ENCODE data around the gene STK4.
A peak's percentile ranks its signal among the peaks of the same experiment; 100 is the strongest.

Gene STK4

DNA sequence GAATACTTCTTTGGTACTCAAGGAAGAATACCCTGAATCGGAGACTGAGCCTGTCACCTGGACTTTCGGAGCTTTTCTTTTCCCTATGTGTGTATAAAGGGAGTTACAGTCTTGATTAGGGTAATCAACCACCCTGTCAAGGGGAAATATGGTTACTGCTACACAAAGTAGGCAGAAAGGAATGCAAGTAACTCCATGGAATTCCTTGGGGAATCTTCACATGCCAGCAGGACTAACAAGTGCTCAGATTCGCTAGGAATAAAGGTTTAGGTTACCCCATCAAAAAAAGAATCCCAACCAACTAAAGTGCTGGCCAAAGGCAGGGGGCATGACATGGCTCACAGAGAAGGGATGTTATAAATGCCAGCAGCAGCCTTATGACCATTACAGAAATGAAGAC, 124.2 kb downstream of the STK4 start:
- H3K4me3 ChIP-seq (ENCODE audit: low read depth, low read length) = no peak overlapping the region
- TF ChIP-seq, protein P1, sequence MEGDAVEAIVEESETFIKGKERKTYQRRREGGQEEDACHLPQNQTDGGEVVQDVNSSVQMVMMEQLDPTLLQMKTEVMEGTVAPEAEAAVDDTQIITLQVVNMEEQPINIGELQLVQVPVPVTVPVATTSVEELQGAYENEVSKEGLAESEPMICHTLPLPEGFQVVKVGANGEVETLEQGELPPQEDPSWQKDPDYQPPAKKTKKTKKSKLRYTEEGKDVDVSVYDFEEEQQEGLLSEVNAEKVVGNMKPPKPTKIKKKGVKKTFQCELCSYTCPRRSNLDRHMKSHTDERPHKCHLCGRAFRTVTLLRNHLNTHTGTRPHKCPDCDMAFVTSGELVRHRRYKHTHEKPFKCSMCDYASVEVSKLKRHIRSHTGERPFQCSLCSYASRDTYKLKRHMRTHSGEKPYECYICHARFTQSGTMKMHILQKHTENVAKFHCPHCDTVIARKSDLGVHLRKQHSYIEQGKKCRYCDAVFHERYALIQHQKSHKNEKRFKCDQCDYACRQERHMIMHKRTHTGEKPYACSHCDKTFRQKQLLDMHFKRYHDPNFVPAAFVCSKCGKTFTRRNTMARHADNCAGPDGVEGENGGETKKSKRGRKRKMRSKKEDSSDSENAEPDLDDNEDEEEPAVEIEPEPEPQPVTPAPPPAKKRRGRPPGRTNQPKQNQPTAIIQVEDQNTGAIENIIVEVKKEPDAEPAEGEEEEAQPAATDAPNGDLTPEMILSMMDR (IDR thresholded peaks at IDR 0.05; ENCODE audit: borderline replicate concordance, insufficient read depth, low read depth, low read length) = no peak

DNA sequence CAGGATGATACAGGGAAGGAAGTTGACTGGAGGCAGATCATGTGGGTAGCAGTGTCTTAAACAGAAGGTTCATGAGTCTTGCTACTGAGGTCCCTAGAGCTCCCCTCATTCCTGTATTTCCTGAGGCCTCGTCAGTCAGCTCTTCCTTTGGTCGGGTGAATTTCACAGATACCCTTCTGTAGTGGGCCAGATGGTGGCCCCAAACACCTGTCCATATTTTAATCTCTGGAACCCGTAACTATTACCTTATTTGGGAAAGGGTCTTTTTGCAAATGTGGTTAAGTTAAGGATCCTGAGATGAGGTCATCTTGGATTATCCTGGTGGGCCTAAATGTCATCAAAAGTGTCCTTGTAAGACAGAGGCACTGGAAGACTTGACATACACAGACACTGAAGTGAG, 125.1 kb downstream of the STK4 start:
- H3K4me3 ChIP-seq (ENCODE audit: low read depth, low read length) = no peak overlapping the region
- TF ChIP-seq, protein P1 (IDR thresholded peaks at IDR 0.05; ENCODE audit: borderline replicate concordance, insufficient read depth, low read depth, low read length) = no peak

DNA sequence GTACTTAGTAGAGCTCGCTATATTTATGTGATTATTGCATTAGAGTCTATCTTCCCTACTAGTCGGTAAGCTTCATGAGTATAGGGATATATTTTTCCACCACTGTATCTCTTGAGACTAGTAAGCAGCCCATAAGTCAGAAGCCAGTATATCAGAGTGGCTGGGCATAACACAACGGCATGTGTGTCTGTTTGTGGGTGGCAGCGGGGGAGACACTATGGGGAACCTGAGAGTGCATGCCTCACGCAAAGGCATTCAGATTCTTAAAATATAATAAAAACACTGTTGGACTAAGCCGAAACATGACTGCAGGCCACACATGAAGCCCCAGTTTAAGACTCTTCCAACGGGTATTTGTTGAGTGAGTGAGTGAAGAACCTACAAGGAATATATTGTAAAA, 126.6 kb downstream of the STK4 start:
- H3K4me3 ChIP-seq (ENCODE audit: low read depth, low read length) = no peak overlapping the region
- TF ChIP-seq, protein P1 (IDR thresholded peaks at IDR 0.05; ENCODE audit: borderline replicate concordance, insufficient read depth, low read depth, low read length) = no peak

DNA sequence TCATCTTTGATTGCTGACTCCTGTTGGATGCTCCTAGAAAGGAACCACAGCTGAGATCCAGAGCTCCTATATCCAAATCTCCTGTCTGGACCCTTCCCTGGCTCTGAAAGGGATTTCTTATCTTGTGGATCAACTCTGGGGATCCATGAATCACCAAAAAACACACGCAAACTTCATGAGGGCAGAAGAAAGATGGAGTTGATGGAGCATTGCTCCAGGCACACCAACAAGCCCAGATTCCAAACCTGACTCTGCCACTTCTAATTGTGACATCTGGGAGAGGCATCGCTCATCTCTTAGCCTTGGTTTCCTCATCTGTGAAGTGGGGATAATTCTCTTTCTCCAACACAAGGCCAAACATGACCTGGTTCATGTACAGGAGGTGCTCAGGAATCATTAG, 127.9 kb downstream of the STK4 start:
- TF ChIP-seq, protein P1 (IDR thresholded peaks at IDR 0.05; ENCODE audit: borderline replicate concordance, insufficient read depth, low read depth, low read length) = no peak
- H3K4me3 ChIP-seq (ENCODE audit: low read depth, low read length) = no peak overlapping the region

DNA sequence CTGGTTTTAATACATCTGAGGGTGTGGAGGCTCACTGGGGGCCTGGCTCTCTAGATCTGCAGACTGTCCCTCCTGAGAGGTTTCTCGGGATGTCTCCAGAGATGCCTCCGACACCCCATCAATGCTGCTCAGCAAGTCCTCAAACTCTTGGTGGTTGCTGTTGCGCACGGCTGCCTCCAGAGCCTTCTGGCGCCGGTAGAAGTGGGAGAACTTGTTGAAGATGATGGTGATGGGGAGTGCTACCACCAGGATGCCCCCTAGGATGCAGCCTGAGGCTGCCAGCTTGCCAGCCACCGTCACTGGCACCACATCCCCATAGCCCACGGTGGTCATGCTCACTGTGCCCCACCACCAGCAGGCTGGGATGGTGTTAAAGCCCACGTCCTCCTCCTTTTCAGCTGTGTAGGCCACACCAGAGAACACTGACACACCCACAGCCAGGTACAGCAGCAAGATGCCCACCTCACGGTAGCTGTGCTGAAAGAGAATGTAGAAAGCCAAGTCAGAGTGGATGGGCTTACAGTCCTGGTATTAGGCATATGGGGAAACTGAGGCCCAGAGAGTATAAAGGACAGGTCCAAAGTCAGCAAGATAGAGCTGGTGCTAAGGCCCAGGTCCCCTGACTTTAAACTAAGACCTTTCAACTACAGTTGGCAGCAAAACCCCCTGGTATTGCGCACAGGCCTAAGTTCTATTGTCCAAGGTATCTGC, 128.7 kb downstream of the STK4 start:
- TF ChIP-seq, protein P1 (IDR thresholded peaks at IDR 0.05; ENCODE audit: borderline replicate concordance, insufficient read depth, low read depth, low read length) = no peak
- no peak overlapping the region for H3K4me3 ChIP-seq (ENCODE audit: low read depth, low read length)

DNA sequence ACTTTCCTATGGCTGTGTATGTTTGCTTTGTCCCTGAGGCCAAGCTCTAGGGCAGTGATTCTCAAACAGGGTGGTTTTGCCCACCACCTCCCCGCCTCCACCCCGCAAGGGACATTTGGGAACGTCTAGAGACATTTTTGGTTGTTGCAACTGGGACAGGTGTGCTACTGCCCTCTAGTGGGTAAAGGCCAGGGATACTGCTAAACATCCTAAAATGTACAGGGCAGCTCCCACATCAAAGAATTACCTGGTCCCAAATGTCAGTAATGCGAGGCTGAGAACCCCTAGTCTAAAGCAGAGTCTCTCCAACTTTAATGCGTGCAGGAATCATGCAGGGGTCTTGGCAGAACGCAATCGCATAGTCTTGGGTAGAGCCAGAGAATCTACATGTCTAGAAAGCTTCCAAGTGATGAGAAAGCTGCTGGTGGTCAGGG, 129.5 kb downstream of the STK4 start:
- no peak overlapping the region for H3K4me3 ChIP-seq (ENCODE audit: low read depth, low read length)
- TF ChIP-seq, protein P1 (IDR thresholded peaks at IDR 0.05; ENCODE audit: borderline replicate concordance, insufficient read depth, low read depth, low read length) = peak; percentile 76

DNA sequence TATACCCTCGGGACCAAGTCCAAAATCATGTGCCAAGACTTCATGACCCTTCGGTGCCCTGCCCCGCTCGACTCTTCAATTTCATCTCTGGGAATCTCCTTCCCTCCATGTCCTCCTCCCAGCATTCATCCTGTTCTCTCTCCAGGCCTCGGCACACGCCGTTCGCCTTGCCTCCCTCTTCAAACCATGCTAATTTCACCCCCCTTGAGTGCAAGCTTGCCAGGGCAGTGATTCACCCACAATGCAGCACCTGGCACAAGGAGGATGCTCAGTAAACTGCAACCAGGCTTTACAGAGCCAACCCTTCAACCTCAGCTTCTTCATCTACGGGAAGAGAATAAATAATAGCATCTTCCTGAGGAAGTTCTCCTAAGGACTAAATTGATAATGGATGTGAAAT, 130.5 kb downstream of the STK4 start:
- H3K4me3 ChIP-seq (ENCODE audit: low read depth, low read length) = no peak overlapping the region
- TF ChIP-seq, protein P1 (IDR thresholded peaks at IDR 0.05; ENCODE audit: borderline replicate concordance, insufficient read depth, low read depth, low read length) = no peak
